Measurements from ENCODE around the gene FUOM.
A peak's percentile ranks its signal among the peaks of the same experiment; 100 is the strongest.

FUOM gene

DNA sequence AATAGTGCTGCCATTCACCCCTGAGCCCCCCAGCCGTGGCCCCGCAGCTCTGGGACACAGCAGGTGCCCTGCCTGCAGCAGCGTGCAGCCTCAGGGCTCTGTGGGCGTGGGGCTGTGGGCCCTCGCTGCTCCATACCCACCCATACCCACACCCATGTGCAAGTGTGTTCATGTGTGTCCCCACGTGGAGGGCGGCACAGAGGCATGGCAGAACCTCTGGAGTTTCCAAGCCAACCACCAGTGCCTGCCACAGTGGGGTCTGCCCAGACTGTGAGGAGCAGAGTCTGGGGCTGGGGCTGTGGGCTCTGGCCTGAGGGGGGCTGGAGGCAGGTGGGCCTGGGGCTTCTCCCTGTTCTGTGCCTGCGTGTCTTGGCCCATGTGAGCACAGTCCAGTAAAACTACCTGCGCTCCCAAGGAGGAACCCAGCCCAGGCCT is 8.2 kb downstream of the FUOM start:
- no peak for DNase-seq

- DNase-seq = no peak
Measured at GRCh38 chr10:133349160-133349568, 8.7 kb downstream of the FUOM start.

DNA sequence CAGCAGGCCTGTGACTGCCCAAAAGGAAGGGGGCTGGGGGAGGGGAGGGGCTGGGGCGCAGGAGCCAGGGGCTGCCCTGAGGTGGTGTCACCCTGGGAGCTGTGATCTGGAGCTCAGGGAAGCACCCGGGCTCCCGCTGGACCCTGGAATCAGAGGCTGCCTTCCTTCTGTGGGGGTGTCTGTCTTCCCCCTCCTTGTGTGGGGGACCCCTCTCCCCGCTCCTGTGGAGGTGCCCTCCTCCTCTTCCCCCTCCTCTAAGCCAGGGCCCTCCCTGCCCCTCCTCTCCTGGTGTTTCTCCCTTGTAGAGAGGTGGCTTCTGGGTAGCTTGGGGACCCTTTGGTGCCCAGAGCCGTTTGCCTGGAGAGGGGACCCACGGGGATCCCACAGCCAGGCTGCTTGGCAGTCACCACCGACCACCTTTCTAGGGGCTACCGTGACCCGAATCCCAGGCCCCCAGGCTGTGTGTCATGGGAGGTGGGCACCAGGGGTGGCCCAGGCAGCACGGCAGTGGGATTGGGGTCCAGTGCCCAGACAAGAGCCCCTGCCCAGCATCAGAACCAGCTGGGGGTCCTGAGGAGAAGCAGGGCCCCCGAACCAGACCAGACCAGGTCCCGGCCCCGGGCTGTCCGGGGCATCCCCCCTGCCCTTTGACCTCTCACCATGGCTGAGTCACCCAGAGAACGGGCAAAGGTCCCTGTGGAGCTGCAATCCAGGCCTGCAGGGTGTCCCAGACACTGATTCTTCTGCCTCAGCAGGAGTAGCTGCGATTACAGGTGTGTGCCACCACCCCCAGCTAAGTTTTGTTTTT is 9.9 kb downstream of the FUOM start:
- DNase-seq = no peak

GRCh38 chr10:133346413-133346812 is 11.4 kb downstream of the FUOM start:
- no peak for DNase-seq

- no peak for DNase-seq
Measured at GRCh38 chr10:133344236-133344635, 13.6 kb downstream of the FUOM start.

DNA sequence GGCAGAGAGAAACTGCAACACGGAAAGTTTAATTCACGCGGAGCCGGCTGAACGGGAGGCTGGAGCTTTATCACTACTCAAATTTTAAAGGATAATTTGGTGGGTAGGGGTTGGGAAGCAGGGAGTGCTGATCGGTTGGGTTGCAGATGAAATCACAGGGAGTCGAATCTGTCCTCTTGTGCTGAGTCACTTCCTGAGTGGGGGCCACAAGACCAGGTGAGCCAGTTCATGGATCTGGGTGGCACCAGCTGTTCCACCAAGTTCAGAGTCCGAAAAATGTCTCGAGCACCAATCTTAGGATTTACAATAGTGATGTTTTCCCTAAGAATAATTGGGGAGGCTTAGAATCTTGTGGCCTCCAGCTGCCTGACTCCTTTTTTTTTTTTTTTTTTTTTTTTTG is 14.3 kb downstream of the FUOM start:
- no peak for DNase-seq

GRCh38 chr10:133342942-133343341 is 14.9 kb downstream of the FUOM start:
- no peak for DNase-seq

DNA sequence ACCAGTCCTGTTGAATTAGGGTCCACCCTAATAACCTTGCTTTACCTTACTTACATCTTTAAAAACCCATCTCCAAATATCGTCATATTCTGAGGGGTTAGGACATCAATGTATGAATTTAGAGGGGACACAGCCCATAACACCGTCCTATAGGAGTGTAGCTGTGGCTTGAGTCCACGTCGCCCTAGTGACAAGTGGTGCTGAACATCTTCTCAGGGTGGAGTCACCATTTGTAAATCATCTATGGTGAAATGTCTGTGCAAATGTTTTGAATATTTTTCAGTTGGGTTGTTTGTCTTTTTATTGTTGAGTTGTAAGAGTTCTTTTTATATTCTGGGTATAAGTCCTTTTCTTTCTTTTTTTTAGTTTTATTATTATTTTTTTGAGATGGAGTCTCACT is 15.8 kb downstream of the FUOM start:
- DNase-seq = no peak

DNA sequence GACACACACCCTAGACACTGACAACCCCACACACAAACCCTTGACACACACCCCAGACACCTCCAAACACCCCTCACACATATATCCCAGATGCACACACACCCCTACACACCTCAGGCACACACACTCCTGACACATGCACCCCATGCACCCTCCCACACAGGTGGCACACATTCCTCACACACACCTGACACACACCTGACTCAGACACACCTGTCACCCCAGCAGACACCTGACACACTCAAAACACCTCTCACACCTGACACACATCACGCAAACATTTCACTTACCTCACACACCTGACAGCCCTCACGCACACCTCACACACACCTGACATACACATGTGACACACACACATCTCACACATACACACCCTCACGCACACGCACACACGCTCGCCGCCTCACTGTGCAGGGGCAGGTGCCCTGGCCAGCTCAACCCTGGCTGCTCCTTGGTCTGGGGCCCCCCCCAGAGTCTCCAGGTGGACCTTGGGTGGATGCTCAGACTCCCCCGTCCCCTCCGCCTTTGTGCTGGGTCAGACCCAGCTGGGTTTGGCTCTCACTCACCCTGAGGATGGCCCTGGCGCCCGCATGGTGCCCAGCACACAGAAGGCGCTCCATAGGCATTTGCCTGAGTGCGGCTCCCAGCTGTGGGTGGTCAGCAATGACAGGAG is 18.0 kb downstream of the FUOM start:
- no peak for DNase-seq

DNA sequence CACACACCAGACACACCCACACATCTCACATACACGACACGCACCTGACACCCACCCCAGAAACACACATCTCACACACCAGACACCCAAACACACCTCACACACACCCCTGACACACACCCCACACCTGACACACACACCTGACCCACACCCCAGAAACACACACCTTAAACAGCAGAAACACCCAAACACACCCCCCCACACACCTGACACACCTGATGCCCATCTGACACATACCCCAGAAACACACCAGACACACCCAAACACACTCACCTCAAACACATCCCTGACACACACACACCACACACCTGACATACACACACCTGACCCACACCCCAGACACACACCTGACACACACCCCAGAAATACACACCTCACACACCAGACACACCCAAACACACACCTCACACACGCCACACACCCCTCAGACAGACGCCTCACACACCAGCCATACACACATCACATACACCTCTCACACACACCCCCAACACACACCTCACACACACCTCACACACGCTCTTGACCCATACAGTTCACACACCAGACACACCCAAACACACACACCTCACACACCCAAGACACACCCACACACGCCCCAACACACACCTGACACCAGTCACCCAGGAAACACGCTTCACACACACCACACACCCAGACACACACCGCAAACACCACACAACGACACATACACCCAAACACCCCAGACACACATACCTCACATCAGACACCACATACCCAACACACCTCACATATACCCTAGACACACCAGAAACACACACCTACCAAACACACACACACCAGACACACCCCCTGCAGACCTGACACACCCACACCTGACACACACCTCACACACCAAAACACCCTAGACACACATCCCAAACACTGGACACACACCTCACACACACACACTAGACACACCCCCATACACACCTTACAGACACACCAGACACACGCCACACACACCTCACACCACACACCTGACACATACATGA is 19.4 kb downstream of the FUOM start:
- no peak for DNase-seq

DNA sequence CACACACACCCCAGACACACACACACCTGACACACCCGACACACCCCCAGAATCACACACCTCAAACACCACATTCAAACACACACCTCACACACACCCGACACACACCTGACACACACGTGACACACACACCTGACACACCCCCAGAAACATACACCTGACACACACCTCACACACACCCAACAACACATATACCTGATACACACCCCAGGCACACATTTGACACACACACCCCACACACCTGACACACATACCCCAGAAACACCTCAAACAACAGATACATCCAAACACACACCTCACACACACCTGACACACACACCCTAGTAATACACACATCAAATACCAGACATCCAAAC is 20.5 kb downstream of the FUOM start:
- DNase-seq = no peak

DNA sequence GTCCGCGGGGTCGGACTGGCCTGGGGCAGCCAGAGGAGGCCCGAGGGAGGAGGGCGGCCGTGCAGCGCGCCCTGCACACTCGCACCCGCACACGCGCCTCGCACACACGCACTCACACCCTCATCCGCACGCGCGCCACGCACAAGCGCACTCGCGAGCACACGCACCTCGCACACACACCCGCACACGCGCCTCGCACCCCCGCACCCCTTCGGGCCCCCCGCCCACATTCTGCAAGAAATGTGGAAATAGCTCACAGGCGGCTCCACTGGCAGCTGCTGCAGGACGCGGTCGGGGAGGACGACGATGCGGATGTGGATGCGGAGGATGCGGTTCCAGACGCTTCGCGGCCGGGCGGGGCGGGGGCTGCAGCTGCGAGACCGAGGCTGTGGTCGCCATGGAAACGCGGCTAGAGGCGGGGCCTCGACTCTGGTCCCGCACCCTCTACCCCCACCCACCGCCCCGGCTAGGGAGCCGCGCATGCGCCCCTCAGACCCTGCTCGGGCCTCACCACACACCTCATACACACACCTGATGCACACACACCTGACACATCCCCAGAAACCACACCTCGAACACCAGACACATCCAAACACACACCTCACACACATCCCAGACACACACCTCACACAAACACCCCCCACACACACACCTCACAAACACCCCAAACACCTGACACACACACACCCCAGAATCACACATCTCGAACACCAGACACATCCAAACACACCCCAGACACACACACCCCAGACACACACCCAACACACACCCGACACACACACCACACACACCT is 21.0 kb downstream of the FUOM start, which contains the start of gene CALY:
Gene CALY (minus strand): TSS at position 320 of the 793 bp plus-strand sequence. CDS start 7,907 bp downstream, outside the sequence.
- no peak for DNase-seq

DNA sequence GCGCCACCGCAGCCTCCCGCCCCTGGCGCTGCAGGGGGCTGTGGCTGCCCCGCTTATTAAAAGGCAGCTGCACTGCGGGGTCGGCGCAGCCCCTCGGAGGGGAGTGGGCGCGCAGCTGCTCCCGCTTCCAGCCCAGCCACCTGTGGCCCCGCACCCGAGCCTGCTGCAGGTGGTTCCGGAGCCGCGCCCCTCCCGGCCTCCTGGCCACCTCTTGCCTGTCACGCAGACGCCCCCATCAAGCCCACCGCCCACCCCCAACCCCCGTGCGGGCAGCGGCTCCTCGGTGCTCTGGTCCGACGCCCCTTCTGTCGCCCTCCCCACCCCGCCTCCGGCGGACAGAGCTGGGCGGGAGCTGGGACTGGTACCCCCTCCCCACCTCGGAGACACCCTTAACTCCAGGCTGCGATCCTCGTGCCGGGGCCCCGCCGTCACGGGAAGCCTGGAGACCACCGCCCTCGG is 21.7 kb downstream of the FUOM start:
- DNase-seq = no peak

- no peak for DNase-seq
Measured at GRCh38 chr10:133335246-133336117, 22.3 kb downstream of the FUOM start.

- no peak for DNase-seq
Measured at GRCh38 chr10:133334503-133335245, 23.1 kb downstream of the FUOM start.

- no peak for DNase-seq
Measured at GRCh38 chr10:133332936-133333699, 24.7 kb downstream of the FUOM start.

- peak; percentile 51 for DNase-seq
Measured at GRCh38 chr10:133329491-133330202, 28.2 kb downstream of the FUOM start.

DNA sequence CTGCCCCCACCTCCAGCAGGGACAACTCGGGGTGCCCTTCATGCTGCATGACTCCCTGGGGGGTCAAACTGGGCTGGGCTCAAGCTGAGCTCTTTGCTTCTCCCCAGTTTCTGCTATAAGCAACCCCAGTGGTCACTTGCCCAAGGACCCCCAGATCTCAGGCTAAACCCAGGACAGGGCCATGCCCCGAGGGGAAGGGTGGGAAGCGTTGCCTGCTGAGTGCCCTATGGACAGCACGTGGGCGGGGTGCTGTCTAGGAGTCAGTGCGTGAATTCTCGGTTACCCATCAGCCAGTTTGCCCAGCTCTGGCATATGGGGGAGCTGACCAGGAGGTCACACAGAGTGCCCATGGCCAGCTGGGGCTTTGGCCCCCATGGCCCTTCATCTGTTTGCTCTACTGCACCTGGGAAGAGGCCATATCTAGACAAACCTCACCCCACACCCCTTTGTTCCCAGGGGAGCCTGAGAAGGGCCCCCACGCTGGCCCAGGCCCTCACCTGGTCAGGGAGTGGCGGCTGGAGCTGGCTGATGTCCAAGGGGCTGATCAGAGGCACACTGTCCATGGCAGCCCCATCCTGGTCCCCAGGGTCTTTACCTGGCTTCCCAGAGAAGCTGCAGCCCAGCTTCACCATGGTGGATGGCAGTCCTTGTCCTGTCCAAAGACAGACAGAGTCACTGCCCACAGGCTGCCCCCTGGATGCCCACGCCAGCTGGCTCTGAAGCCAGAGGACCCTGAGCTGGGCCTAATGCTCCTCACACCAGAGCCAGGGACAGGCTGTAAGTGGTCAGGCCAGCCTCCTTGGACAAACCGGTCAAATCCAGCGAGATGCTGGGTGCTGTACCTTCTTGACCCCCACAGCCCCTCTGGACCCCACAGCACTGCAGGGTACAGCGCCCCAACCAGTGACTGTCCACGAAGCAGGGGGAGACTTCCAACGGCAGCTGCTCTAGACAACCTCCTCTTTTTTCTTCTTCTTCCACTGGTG is 29.2 kb downstream of the FUOM start:
- DNase-seq = no peak
